Measurements from ENCODE around the gene SYNE4.
"Not testable (repeated sequence)": the region's sequence is repeated elsewhere in the genome, so short reads cannot be mapped to it uniquely, and the experiment has no call there.

The SYNE4 gene

GRCh38 chr19:35990156-35990555, 18.5 kb downstream of the SYNE4 start:
- no peak for DNase-seq (ENCODE audit: low read depth)

GRCh38 chr19:35988824-35989223, 19.8 kb downstream of the SYNE4 start:
- no peak for DNase-seq (ENCODE audit: low read depth)

GRCh38 chr19:35987571-35987896, 21.1 kb downstream of the SYNE4 start:
- no peak for DNase-seq (ENCODE audit: low read depth)

- peak; percentile 28 for DNase-seq (ENCODE audit: low read depth)
These were observed 21.7 kb downstream of the SYNE4 start for GRCh38 chr19:35986664-35987570.

- DNase-seq (ENCODE audit: low read depth): no peak
These were observed 22.5 kb downstream of the SYNE4 start for GRCh38 chr19:35986111-35986510.

- DNase-seq (ENCODE audit: low read depth): no peak
These were observed 25.4 kb downstream of the SYNE4 start for GRCh38 chr19:35983177-35983576.

GRCh38 chr19:35980997-35981396, 27.6 kb downstream of the SYNE4 start:
- not testable (repeated sequence) for DNase-seq (ENCODE audit: low read depth)

- no peak for DNase-seq (ENCODE audit: low read depth)
These were observed 29.7 kb downstream of the SYNE4 start for GRCh38 chr19:35978832-35979365.

- no peak for DNase-seq (ENCODE audit: low read depth)
These were observed 30.3 kb downstream of the SYNE4 start for GRCh38 chr19:35978271-35978670.

GRCh38 chr19:35977446-35978222, 31.0 kb downstream of the SYNE4 start:
- DNase-seq (ENCODE audit: low read depth): no peak

- DNase-seq (ENCODE audit: low read depth): peak; percentile 49
These were observed 32.9 kb downstream of the SYNE4 start for GRCh38 chr19:35975608-35976214.

- no peak for DNase-seq (ENCODE audit: low read depth)
These were observed 35.1 kb downstream of the SYNE4 start for GRCh38 chr19:35973487-35973886.

GRCh38 chr19:35966771-35967170, 41.8 kb downstream of the SYNE4 start:
- no peak for DNase-seq (ENCODE audit: low read depth)

- peak; percentile 56 for DNase-seq (ENCODE audit: low read depth)
These were observed 45.1 kb downstream of the SYNE4 start for GRCh38 chr19:35963514-35963913.

GRCh38 chr19:35960432-35960972, 48.1 kb downstream of the SYNE4 start:
- no peak for DNase-seq (ENCODE audit: low read depth)

GRCh38 chr19:35959968-35960320, 48.7 kb downstream of the SYNE4 start:
- no peak for DNase-seq (ENCODE audit: low read depth)

GRCh38 chr19:35959040-35959967, 49.3 kb downstream of the SYNE4 start:
- DNase-seq (ENCODE audit: low read depth): peak; percentile 23

- no peak for DNase-seq (ENCODE audit: low read depth)
These were observed 50.0 kb downstream of the SYNE4 start for GRCh38 chr19:35958660-35959039.

GRCh38 chr19:35957411-35957810, 51.2 kb downstream of the SYNE4 start:
- DNase-seq (ENCODE audit: low read depth): not testable (repeated sequence)

- no peak for DNase-seq (ENCODE audit: low read depth)
These were observed 52.6 kb downstream of the SYNE4 start for GRCh38 chr19:35955881-35956634.

Measured in EH (cell line).